Endometrial microvascular endothelial cells (primary cell): ENCODE results near the gene TLL1. TPM values are rescaled to one million over a fixed set of nuclear protein-coding genes. Genes with fewer than 3 reads are reported as not detected.

Source experiments
- in situ Hi-C: cut with HindIII; loops from 2 replicates; pipeline ENCODE4 v1.10.0; 2017; ENCODE audit warnings: low sequenced_read_pairs, low pct_unique_long_range_greater_than_20kb; ENCODE audit errors: inconsistent ontology term
- total RNA-seq: library from RNA; depleted of rRNA; stranded (reverse); fragments of >200 nt; gene quantifications from one replicate; pipeline ENCODE4 v1.2.3, GENCODE V29; 2015; ENCODE audit errors: inconsistent ontology term

TLL1 gene
- total RNA-seq, 1 donor from 2014 or later, result 9.5 TPM

DNA sequence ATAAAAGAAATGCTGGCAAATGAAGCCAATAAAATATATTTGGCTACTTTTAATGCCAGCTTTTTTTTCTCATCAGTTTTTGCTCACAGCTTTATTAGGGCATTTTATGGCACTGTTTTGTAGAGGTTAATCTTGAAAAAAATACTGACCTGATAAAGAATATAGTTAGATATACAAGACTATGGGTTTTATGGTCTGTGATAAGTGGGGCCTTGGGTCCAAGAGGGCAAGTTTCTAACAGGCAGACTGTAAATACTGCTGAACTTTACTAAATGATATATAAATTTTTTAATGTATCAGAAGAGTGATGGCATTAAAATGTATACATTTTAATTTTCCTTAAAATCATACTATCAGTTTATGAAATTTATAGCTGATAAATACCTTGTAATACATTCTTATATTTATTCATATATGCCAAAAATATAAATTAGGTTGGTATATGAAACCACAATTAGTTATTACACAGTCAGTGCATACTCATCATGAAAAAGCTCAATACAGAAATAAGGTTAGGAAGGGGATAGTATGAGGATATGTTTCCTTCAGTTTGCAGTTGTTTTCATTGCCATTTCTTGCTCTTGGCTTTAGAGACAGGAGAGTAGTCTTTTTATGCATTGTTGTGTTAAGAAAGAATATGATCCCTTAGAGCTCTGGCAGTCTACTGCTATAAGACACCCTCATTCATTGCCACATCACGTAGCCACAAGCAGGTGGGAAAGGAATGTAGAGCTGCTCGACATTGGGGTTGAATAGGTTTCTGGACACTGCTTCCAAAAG lies 146.6 kb downstream of the TLL1 start:
- in situ Hi-C loops, result no loop called here

DNA sequence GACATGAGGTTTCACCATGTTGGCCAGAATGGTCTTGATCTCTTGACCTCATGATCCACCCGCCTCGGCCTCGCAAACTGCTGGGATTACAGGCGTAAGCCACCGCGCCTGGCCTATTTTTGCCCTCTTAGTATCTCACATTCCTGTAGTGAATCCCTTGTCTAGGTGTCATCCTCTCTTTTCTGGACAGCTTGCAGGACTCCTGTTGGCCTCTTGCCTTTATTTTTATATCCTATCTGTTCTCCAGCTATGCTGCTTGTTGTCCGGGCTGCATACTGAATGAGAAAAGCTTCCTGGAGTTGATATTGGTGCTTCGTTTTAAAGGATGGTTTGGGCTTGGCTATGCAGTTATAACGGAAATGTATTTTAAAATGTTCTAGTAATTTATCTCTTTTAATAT lies 148.6 kb downstream of the TLL1 start:
- in situ Hi-C loops, result no loop called here

DNA sequence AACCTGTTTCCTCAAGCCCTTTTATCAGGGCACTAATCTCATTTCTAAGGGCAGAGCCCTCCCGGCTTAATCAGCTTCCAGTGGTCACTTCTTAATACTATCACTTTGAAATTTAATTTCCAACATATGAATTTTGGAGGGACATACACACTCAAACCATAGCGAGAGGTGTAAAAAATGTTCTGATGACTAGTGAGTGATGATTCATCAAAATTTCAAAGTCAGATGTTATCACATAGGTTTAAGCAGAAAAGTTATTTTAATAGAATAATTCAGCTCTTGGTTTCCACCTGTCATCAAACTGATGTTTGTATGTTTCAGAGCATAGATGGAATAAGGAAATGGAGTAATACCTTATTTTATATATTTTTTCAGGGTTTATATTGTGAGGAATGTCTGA lies 161.9 kb downstream of the TLL1 start:
- in situ Hi-C loops, result no loop called here

DNA sequence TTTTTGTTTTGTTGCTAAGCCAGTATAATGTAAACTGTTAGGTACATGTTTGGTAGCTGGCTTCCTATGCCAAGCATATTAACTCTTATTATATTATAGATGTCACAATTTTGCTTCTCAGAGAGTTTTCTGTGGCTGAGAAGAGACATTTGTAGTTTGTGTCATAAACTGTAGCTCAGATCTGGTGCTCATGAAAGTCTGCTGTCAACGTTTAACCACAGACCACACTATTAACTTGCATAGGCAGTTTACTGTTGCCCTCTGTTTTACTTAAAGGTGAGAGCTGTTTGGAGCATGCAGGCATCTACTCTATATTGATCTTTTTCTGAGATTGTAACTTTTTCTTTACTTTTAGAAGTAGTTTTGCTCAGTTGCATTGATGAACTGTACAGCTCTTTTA lies 166.8 kb downstream of the TLL1 start:
- in situ Hi-C loops, result no loop called here

DNA sequence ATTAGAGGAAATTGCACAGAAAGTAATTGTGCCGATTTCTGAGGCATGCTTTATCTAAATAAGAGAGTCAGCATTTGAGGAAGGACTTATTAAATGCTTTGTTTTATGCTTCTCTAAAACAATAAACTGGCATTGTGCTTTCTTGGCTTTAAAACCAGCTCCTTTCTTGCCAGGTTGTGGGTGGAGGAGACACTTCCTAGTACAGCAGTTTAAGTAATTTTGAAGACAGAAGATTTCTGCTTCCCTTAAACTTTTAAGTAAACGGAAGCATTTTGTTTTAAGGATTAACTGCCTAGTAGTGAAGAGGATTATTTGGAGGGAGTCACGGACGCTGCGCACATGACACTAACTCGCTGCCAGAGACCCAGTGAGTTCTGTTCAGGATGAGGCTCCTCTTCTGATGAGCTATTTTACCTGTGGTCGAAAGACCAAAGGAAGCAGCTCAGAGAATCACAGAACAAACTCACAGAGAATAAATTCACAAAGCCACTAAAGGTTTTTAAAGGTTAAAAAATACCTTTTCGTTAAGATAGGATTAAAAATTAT lies 169.5 kb downstream of the TLL1 start:
- in situ Hi-C loops, result no loop called here

DNA sequence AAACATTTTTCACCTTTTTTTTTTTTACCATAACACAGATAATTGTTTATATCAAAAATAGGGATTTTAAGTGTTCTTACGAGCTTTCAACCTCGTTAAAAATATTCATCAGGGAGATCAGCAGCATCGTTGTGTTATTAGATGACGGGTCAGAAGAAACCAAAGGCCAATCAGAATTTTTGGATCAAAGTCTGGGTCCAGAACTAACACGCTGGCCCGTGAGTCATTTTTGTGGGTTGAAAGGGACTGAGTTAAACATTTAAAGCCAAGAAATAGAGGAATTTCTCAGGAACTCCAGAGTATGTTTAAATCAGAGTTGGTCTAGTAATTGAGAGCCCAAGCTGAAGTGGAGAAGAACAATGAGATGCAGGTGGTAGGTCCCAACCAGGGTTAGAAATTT lies 170.8 kb downstream of the TLL1 start:
- in situ Hi-C loops, result no loop called here

DNA sequence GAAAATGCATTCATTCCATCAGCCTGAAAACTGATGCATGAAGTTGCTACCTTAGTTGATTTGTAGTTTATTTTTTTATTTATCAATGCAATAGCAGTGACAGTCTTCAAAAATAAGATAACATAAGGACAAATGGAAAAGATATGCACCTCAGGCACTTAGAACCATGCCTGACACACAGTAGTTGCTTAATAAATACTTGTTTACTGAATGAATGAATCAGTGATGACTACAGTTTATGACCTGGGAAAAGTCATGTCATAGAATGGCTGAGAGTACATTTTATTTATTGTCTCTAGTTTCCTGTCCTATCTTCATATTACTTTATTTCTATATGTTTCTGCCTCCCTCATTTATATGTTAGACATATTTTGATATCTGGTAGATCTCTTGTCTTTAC lies 171.8 kb downstream of the TLL1 start:
- in situ Hi-C loops, result no loop called here

DNA sequence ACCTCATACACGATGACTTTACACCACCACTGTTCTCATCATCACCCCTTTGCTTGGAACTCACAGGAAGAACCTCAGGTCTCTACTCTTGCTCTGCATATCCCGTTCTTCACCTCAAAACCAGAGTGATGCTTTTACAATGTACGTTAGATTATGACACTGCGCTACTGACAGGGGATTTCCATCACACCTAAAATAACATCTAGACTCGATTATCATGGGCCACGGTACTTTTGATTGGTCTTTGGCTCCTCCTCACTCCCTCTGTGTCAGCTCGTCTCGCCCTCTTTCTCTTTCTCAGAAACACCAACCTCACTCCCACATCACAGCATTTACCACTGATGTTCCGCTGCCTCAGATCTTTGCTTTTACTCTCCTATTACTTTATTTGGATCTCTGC lies 172.4 kb downstream of the TLL1 start:
- in situ Hi-C loops, result no loop called here

DNA sequence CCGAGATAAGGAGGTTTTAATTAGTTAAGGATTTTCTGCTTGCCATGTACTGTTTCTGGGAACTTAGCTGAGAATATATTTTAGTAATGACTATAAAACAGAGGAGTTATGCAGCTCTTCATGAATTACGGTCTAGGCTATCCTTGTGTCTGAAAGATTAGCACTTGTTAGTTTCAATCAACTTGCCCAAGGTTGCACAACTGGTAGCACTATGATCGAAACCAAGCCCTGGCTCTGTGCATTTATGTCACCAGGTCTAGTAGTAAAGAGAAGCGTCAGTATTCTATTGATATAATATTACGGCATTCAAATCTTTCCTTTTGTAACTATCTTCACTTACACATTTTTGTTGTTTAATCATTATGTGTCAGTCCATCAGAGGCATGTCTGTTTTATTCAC lies 176.0 kb downstream of the TLL1 start:
- in situ Hi-C loops, result no loop called here

DNA sequence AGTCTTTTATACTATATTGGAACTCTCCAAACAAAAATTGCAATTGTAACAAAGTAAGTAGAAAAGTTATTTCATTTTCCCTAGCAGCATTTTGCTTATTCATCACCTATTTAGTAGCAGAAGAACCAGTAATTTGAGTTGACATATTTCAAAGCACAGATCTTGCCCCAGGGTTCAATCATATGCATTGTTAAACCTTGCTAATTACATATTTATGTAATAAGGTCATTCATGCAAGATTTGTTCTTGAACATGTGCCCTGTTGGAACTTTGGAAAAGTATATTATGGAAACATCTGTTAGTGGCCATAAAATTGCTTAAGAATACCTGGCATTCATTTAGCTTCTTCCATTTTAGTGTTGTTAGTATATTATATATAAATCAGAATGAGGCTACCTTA lies 191.7 kb downstream of the TLL1 start:
- in situ Hi-C loops, result no loop called here

DNA sequence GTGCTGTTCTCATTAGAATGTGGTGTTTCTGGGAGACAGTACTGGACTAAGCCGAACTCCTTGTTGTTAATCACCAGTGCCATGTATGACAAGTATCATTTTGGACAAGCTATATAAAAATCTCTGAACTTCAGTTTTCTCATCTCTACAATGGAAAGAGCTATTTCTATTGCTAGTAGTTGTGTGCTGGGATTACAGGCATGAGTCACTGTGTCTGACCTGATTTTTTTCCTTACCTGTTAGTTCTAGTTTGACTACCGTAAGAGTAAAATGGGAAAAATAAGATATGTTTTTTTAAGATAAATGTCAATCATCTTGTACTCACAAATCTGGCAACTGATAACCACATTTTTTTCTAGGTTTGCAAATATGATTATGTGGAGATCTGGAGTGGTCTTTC lies 192.3 kb downstream of the TLL1 start:
- in situ Hi-C loops, result no loop called here

DNA sequence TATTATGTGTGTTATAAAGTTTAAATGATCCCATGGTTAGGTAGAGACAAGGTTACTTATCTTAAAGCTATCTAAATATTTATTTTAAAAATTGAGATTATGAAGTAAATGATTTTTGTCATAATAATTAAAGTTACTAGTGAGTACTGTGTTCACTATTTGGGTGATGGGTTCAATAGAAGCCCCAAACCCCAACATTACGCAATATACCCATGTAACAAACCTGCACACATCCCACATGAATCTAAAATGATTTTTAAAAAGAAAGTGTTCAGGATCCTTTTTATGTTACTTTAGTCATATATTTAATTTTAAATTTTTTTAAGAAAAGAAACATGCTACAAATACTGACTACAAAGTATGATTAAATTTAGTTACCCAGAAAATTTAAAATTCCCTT lies 193.9 kb downstream of the TLL1 start:
- in situ Hi-C loops, result no loop called here

DNA sequence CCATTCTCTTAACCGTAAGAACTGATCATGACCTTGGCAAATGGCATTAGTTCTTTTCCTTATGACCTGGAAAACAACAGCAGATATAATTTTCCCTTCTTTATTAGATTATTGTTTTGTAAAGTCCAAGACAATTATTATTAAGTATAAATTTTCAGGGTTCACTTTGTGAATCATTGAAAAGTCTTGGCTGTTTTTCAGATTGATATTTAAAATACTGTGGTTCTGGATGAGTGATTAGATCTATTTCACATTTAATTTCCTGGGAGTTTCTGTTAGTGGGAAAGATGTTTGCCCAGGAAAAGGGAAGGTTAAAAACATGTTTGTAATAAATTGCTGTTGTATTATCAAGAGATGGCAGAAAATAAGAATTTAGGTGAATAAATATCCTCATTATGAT lies 194.9 kb downstream of the TLL1 start:
- in situ Hi-C loops, result no loop called here

DNA sequence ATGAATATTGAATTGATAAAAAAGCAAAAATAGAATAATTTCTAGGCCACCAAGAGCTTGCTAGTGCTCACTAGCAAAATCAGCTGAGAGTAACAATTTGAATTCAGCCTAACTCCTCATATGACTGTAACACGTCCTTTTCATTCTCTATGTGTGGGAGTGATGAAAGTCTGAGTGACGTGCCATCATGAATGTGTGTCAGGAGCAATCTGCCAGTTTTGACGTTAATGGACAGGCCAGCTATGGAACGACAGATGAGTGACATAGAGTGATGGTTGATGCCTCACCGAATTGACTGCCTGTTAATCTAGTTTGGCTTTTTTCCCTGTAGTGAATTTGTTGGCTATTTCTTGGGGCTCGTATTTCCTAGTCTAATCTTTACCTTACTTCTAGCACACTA lies 200.7 kb downstream of the TLL1 start:
- in situ Hi-C loops, result no loop called here

DNA sequence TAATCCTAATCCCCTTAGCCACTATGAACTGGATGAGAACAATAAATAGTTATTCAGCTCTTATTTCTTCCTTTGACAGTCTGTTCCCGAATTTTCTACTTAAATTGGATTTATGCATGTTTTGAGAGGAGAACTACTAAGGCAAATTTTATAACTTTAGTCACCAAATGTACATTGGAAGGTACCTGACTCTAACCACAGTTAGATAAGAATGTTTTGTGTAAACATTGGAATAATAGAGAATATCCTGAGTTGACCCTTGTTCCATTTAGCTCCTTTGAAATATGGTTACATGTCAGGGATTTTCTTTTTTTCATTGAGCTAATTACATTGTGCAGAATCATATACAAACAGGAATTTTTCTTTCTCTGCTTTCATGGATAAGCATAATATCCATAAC lies 202.6 kb downstream of the TLL1 start:
- in situ Hi-C loops, result no loop called here

DNA sequence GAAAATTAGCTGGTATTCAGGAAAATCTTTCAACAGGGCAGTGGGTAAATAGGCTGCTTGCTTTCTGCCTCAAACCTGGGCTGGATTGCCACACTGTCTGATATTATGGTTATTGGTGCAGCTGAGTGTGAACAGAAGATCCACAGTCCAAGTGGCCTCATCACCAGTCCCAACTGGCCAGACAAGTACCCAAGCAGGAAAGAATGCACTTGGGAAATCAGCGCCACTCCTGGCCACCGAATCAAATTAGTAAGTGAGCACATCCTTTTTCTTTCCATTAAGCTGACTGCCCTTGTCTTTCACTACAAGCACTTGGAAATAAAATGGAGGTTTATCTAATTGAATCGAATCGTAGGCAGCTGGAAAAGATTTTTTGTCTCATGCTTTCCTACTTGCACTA lies 204.7 kb downstream of the TLL1 start:
- in situ Hi-C loops, result no loop called here

DNA sequence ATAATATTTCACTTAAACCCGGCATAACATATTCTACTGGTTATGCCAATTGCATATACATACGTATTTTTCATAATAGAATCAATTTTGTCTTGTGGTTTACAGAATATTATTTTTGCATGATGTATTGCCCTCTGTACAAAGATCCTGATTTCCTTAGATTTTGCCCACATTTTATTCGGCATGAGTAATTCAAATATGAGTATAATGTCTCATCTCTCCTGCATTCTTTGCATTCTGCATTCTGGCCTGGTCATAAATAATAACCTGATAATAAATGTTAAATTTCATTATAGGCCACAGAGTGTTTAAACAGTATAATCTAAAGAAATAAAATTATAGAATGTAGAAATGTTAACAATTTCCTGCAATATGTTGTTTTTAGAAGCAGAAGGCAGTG lies 205.3 kb downstream of the TLL1 start:
- in situ Hi-C loops, result no loop called here

DNA sequence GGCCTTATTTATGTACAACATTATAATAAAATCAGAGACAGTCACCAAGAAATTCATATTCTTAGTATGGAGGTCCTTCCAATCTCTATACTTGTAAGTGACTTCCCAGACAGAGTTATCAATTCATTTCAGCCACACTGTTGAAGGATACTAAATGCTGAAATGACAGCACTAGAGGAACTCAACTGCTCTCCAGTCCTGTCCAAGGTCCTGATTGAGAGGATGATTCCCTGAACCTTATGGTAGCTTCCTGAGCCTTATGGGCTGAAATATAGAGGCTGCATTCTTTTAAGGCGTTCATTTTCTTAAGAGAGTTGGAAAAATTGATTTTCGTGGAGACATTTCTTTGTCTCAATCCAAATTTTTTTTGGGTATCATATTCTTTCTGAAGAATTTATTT lies 205.9 kb downstream of the TLL1 start:
- in situ Hi-C loops, result no loop called here

DNA sequence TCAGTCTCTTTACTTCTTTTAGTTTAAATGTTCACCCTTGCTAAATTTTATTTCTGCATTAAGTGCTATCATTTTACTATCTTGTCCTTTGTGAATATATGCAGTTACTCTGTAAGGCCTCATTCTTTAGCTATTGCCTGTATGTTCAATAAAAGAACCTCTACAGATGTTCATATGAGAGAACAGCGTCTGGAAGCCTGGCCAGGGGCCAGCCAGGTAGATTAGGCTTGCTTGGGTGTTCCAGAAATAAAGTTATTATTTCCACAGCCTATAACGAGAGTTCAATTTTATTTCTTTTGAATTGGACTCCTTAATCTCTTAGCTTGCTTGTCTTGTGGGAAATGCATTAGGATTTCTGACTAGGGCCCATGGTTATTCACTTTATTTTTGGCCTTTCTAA lies 214.5 kb downstream of the TLL1 start:
- in situ Hi-C loops, result no loop called here

DNA sequence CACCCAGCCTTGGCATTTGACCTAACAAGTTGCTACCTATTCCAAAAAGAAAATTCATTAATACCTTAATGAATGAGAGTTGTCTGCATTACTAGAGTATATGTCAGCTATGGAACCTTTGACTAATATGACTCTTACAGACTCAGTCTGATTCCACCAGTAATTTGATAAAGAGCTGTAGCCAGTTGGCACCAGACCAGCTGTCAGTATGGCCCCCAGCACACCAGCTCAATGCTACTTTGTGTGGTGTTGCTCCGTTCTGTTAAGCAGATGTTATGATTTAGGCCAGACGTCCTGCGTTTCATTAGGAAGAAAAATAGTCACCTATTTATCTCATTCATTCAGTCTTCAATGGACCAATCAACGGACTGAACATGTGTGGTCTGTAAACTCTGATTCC lies 215.5 kb downstream of the TLL1 start:
- in situ Hi-C loops, result no loop called here

DNA sequence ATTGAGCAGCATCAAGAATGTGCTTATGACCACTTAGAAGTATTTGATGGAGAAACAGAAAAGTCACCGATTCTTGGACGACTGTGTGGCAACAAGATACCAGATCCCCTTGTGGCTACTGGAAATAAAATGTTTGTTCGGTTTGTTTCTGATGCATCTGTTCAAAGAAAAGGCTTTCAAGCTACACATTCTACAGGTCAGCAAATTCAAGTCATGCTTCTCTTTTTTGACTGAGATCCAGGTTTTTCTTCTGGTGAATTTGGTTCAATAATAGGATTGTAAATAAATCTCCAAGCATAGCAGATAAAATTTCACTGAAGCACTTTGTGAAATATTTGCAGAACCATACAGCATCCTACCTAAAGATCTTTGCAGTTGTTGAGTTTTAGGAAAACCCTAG lies 218.1 kb downstream of the TLL1 start:
- in situ Hi-C loops, result no loop called here
